DND-41 (cell line): ENCODE measurements around the gene KRTAP20-2.

Experiments used
- ATAC-seq: fragments of 200-7000 bp; cut with Tn5 transposase; 3 replicates; pipeline ENCODE4 v1.9.1; 2021; ENCODE audit warnings: low read depth; ENCODE audit not compliant: insufficient read depth
- DNase-seq: peaks from one replicate; pipeline ENCODE4 v3.0.0-alpha.2; 2020
- H2AFZ ChIP-seq: 2 replicates; pipeline ENCODE4 v1.6.0; 2012; ENCODE audit warnings: low read depth, low read length
- H3K27ac ChIP-seq: 2 replicates; pipeline ENCODE4 v1.5.1; 2012; ENCODE audit warnings: low read length, inconsistent platforms
- H3K27me3 ChIP-seq: fragments of 200-600 bp; sonication (generic); 2 replicates; pipeline ENCODE4 v1.6.0; 2012; ENCODE audit warnings: low read length, mild to moderate bottlenecking, inconsistent platforms; ENCODE audit not compliant: insufficient read depth, poor library complexity
- H3K36me3 ChIP-seq: 2 replicates; pipeline ENCODE4 v1.5.1; 2012; ENCODE audit warnings: low read length, inconsistent platforms; ENCODE audit not compliant: insufficient read depth
- H3K4me1 ChIP-seq: 2 replicates; pipeline ENCODE4 v1.5.1; 2012; ENCODE audit warnings: mild to moderate bottlenecking, low read length; ENCODE audit not compliant: insufficient read depth
- H3K4me2 ChIP-seq: 2 replicates; pipeline ENCODE4 v1.6.0; 2012; ENCODE audit warnings: mild to moderate bottlenecking, moderate library complexity, low read length, inconsistent platforms; ENCODE audit not compliant: insufficient read depth
- H3K4me3 ChIP-seq, 2 experiments: fragments of 200-600 bp in 1 of 2; shearing (Covaris generic) in 1 of 2; 2 replicates each; pipeline ENCODE4 v1.5.1; 2012 to 2016; ENCODE audit warnings: inconsistent platforms in 2 of 2, low read length in 2 of 2, mild to moderate bottlenecking in 2 of 2, low read depth in 1 of 2, moderate library complexity in 1 of 2
- H3K79me2 ChIP-seq: 2 replicates; pipeline ENCODE4 v1.6.0; 2012; ENCODE audit warnings: low read length, inconsistent platforms; ENCODE audit not compliant: insufficient read depth
- H3K9ac ChIP-seq: 2 replicates; pipeline ENCODE4 v1.6.0; 2012; ENCODE audit warnings: low read depth, mild to moderate bottlenecking, inconsistent platforms, low read length, moderate library complexity
- H3K9me3 ChIP-seq: 2 replicates; pipeline ENCODE4 v1.5.1; 2012; ENCODE audit warnings: low read length, moderate library complexity, mild to moderate bottlenecking, inconsistent platforms; ENCODE audit not compliant: insufficient read depth, severe bottlenecking
- H4K20me1 ChIP-seq: 2 replicates; pipeline ENCODE4 v1.6.0; 2012; ENCODE audit warnings: low read length; ENCODE audit not compliant: insufficient read depth
- CTCF ChIP-seq: IDR thresholded peaks from 2 replicates; pipeline ENCODE4 v1.5.1; 2012; ENCODE audit warnings: borderline replicate concordance, low read length, moderate library complexity, mild to moderate bottlenecking; ENCODE audit not compliant: poor library complexity, severe bottlenecking; ENCODE audit errors: extremely low read depth
- EZH2 ChIP-seq: IDR thresholded peaks from 3 replicates; pipeline ENCODE4 v1.6.1; 2012; ENCODE audit warnings: borderline replicate concordance, low read depth, mild to moderate bottlenecking, moderate library complexity, low read length, inconsistent platforms; ENCODE audit not compliant: severe bottlenecking

The KRTAP20-2 gene

GRCh38 chr21:30676737-30677136 lies 41.7 kb downstream of the KRTAP20-2 start:
- Histone ChIP-seq H3K27ac (no peak overlapping the region), H2AFZ (no peak overlapping the region), H3K9ac (no peak overlapping the region), H3K27me3 (no peaks in the 10 kb centered on the region), H3K36me3 (no peaks in the 10 kb centered on the region), H3K4me2 (no peak overlapping the region), H4K20me1 (no peaks in the 10 kb centered on the region), H3K79me2 (no peaks in the 10 kb centered on the region), H3K9me3 (no peaks in the 10 kb centered on the region), H3K4me3 (no peak overlapping the region), H3K4me1 (no peaks in the 10 kb centered on the region)
- TF ChIP-seq CTCF = no peak
- no peak for TF ChIP-seq EZH2
- DNase-seq = no peak
- no peak for ATAC-seq

DNA sequence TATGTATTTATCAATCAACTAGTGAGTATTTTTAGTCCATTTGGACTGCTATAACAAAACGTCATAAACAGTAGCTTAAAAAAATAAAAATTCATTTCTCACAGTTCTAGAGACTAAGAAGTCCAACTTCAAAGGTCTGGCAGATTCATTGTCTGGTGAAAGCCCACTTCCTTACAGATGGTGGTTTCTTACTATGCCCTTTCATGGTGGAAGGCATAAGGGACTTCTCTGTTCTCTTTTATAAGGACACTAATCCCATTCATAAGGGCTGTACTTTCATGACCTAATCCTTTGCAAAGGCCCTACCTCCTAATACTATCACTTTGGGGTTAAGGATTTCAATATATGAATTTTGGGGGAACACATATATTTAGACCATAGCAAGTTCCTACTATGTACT lies 45.6 kb downstream of the KRTAP20-2 start:
- Histone ChIP-seq H3K27ac (no peak overlapping the region), H3K79me2 (no peaks in the 10 kb centered on the region), H3K4me3 (no peak overlapping the region), H3K9me3 (no peaks in the 10 kb centered on the region), H3K36me3 (no peaks in the 10 kb centered on the region), H3K9ac (no peak overlapping the region), H3K4me2 (no peak overlapping the region), H4K20me1 (no peaks in the 10 kb centered on the region), H3K27me3 (no peaks in the 10 kb centered on the region), H3K4me1 (no peaks in the 10 kb centered on the region), H2AFZ (no peak overlapping the region)
- no peak for DNase-seq
- TF ChIP-seq CTCF (no peak), EZH2 (no peak)
- ATAC-seq = no peak

DNA sequence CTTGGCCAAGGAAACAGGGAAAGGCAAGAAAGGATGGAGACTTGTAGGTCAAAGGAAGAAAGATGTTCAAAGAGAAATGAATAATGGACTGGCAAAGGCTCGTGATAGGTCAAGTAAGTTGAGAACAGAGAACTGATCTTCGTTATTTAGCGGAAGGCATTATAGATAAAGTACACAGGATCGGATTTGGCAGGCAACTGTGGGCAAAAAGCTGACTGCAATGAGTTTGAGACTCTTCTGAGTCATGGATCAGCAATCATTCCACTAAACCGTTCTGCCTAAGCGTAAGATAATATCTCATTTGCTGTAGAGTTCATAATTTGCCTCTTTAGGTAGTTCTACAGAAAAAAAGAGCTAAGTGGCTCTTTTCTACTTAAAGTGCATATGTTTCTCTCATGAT lies 49.5 kb downstream of the KRTAP20-2 start:
- no peak overlapping the region for H2AFZ ChIP-seq
- no peaks in the 10 kb centered on the region for H3K36me3 ChIP-seq
- H3K4me3 ChIP-seq = no peak overlapping the region
- ATAC-seq (no peak), DNase-seq (no peak)
- no peak overlapping the region for H3K9ac ChIP-seq
- H3K4me2 ChIP-seq = no peak overlapping the region
- H3K79me2 ChIP-seq = no peaks in the 10 kb centered on the region
- no peaks in the 10 kb centered on the region for H4K20me1 ChIP-seq
- H3K27ac ChIP-seq = no peak overlapping the region
- H3K9me3 ChIP-seq = no peaks in the 10 kb centered on the region
- H3K27me3 ChIP-seq = no peaks in the 10 kb centered on the region
- no peaks in the 10 kb centered on the region for H3K4me1 ChIP-seq
- TF ChIP-seq EZH2 = no peak
- no peak for TF ChIP-seq CTCF
